Activated T-cell treated with anti-CD3 and anti-CD28 coated beads for 24 hours (primary cell): ENCODE data around the gene RPUSD1.
A peak's percentile ranks its signal among the peaks of the same experiment; 100 is the strongest.

Source experiments
- DNase-seq: peaks from one replicate; pipeline ENCODE4 v3.0.0-alpha.2; 2020; ENCODE audit warnings: low read depth

RPUSD1 gene

DNA sequence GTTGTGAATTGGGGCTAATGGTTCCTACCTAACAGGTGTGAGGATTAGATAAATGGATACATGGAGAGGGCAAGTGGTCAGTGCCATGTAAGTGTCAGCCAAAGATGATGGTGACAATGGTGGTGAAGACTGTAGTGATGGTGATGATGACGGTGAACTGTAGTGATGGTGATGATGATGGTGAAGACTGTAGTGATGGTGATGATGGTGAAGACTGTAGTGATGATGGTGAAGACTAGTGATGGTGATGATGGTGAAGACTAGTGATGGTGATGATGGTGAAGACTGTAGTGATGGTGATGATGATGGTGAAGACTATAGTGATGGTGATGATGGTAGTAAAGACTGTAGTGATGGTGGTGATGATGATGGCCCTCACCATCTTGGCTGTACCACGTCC is 30.4 kb upstream of the RPUSD1 start:
- DNase-seq, result no peak

DNA sequence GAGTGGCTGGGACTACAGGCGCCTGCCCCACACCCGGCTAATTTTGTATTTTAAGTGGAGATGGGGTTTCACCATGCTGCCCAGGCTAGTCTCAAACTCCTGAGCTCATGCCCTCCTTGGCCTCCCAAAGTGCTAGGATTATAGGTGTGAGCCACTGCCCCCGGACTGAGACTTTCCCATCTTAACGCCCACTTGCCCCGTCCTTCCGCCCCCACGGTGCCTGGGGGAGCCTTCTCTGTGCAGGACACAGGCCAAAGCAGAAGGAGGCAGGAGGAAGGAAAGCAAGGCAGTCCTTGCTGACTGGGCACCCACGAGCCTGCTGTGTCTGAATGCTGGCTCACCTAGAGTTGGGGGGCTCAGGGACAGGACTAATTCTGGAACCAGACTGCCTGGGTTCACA is 30.0 kb upstream of the RPUSD1 start:
- no peak for DNase-seq

DNA sequence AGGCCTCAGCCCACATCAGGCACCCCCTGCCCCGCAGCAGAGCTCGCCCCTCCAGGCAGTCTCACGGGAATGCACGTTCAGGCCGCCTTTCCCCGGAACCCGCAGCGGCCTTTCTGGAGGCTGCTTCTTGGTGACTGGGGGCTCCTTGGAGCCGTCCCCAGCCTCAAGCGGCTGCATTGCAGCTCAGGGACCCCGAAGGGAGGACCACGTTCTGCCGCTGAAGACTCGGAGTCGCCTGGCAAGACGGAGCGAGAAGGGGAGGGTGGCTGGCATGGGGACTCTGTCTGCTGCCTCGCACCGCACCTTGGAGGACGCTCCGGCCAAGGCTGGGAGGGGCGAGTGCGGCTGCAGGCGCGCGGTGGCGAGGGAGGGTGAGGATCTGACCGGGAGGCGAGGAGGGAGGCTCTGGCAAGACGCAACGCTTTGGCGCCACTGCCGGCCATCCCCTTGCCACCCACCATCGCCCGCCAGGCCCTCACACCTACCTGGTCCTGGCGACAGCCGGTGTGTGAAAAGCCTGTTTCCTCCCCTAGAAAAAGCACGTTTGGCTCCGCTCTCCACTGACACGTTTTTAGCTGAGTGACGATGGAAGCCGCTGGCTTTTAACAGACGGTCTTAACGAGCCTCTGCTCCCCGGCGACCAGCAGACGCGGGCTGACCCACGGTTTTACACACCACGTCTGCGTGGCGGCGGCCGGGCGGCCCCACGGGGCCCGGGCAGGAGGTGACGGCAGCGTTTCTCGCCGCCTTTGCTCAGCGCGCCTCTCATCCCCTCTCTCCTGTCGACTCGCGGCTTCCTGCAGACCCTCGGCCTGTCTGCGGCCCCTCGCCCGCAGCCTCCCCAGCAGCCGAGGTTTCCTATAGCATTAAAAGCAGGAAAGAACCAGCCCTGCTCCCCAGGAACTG is 29.1 kb upstream of the RPUSD1 start:
- no peak for DNase-seq

DNA sequence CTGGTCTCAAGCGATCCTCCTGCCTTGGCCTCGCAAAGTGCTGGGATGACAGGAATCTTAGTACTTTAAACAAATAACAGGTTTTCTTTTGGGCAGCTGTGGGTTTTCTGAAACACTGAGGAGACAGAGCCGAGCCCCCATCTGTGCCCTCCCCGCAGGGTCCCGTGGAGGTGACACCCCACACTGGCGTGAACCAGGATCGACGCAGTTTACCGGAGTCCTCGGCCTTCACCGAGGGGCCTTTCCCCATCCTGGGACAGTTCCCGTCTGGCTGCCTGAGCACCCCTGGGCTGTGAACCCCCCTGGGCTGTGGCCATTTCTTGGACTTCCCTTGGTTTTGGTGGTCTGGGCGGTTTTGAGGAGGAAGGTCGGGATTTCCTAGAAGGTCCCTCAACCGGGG is 27.7 kb upstream of the RPUSD1 start:
- DNase-seq, result no peak

DNA sequence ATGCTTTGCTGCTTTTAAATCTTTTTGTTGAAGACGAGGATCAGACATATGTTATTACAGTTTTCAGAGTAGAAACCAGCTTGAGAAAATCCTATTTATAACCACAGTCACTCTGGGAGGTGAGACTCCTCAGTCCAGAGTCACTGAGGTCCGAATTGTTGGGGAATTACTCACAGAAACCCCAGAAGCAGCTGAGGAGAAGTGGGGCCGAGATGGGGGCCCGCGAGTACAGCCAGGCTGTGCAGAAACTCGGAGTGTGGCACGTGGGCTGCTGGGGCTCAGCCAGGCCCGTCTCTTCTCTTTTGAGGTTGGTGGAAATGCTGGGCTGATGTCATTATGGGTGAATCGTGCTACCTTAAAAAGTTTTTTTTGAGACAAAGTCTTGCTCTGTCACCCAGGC is 26.8 kb upstream of the RPUSD1 start:
- no peak for DNase-seq

DNA sequence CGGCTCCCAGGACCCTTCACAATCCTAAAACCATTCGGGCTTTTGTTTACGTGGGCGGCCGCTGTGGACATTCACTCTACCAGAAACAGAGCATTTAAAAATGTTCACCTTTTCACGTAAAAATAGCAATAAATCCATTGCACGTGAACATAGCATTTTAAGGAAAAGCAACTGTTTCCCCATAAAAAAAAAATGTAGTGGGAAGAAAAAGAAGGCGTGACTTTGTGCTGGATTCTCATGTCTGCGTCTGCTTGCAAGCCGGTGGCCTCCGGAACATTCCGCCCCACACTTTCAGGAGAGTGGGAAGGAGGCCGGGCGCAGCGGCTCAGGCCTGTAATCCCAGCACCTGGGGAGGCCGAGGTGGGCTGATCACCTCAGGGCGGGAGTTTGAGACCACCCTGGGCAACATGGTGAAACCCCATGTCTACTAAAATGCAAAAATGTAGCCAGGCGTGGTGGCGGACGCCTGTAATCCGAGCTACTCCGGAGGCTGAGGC is 25.8 kb upstream of the RPUSD1 start:
- no peak for DNase-seq

DNA sequence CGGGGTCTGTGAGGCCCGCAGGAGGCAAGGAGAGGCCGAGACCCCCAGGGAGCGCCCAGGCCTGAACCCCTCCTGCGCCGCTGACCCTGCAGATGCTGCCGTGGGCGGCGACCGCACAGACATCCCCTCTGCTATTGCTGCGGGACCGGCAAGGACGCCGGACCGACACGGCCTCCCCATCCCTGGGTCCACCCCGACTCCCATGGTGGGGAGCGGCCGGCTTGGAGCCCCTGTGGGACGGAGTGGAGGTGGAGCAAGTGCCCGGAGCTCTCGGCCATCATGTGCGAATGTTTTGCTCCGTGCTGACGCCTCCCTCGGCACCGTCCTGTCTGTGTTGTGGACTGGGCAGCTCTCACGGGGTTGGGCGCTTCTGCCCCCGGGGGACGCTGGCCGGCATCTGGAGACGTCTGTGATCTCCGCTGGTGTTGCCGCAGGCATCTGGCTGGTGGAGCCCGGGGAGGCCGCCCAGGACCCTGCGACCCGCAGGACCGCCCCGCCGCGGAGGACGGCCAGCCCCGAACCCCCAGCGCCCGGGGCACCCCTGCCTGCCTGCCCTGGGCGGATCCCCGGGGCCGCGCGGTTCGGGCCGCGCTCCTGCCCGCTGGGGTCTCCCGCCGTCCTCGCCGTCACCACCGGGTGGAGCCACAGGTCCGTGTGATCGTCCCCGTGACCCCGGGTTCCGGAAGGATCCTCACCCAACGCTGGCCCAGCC is 25.2 kb upstream of the RPUSD1 start:
- peak; percentile 42 for DNase-seq

DNA sequence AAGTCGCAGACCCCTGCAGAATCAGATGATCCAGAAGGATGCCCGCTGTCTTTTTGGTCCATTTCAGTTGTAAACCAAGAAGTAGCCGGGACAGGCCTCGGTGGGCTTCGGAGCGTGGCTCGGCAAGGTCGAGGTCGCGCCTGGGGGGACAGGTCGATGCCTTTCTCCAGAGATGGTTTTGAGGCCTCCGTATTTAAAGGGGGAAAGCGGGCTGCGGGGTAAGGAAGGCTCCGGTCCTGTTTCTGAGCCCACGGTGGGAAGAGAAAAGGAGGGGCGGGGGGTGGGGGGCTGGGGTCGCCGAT is 19.9 kb upstream of the RPUSD1 start:
- DNase-seq, result no peak

DNA sequence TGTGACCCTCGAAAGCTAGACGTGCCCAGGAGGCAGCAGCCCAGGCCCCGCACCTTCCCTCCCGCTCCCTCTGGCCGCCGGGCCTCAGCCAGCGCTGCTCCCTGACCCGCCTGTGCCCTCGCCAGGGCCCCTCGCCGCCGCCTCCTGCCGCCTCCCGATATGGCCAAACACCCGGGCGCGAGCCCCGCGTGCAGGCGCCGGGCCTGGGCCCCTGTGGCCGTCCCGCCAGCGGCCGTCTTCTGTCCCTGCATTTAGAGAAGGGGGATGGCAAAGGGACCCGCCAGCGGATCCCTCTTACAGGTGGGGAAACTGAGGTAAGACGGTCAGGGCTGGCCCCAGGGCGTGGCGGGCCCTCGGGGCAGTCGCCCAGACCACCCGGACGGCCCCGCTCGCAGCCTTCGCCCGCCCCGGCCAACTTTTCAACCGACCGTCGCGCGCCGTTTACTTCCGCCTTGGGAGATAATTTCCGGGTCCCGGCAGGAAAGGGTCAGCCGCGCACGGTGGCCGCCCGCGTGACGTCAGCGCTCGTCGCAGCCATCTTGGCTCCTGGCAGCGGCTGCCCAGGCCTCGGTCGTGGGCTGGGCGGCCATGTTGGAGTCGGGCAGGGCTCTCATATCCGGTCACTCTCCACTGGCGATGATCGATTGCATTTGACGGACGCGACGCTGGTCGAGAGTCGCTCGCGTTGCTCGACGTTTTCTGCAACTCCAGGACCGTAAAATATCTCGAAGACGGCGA is 19.3 kb upstream of the RPUSD1 start:
- peak; percentile 81 for DNase-seq

DNA sequence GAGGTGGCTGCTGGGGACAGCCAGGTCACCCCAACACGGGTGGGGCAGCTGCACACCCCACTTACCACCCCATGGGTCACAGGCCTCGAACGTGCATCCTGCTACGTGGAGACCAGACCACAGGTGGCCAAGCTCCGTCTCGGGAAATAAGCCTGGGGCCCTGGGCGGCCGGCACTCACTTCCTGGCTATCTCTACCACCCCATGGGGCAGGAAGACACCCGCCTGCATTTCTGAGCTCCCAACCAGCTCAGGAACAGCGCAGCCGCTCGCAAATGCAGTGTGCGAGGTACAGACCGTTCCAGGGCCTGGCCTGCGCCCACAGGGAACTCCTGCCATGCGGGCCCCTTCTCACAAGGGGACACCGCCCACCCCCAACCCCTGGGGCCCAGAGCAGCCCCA is 17.3 kb upstream of the RPUSD1 start:
- no peak for DNase-seq

DNA sequence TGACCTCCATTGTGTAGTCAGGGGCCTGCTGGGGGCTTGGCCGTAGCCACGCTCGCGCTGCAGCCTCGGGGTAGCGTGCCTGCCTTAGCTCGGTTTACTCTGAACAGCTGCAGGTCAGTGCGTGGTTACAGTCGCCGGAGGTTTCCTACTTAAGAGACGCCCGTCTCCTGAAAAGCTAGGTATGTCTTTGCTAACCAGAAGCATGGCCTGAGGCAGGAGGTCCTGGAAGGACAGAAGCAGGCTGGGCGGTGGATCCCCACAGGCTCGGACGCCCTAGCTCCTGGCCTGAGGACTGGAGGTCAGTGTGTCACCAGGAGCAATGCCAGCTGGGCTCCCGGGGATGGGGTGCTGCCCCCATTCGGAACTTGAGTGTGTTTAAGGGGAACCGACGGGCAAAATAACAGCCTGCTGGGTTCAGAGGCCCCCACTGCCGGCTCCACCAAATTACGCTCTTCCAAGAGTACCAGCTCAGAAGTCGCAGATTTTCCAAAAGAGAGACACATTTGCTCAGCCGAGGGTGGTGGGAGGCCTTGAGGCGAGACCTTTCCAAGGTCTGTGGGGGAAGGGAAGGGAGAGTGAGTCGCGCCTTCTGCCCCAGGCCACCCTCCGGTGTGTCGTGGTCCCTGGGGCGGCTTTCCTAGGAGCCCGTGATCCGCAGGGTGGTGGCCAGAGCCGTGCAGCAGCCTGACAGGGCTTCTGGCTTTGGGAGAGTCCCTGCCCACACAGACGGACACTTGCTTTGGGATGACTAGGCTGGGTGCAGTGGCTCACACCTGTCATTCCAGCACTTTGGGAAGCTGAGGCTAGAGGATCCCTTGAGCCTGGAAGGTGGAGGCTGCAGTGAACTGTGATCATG is 16.2 kb upstream of the RPUSD1 start:
- DNase-seq, result no peak

DNA sequence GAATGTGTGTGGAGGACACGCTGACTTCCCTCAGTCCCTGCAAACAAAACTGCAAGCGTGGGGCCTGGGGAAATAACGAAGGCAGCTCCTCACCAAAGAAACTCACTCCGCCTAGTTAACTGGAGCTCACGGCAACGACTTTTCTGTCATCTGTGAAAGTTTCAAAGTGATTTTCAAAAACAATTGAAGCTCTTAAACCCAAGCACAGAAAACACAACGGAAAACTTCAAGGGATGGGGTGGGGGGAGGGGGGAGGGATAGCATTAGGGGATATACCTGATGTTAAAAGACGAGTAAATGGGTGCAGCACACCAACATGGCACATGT is 15.5 kb upstream of the RPUSD1 start:
- DNase-seq, result no peak

DNA sequence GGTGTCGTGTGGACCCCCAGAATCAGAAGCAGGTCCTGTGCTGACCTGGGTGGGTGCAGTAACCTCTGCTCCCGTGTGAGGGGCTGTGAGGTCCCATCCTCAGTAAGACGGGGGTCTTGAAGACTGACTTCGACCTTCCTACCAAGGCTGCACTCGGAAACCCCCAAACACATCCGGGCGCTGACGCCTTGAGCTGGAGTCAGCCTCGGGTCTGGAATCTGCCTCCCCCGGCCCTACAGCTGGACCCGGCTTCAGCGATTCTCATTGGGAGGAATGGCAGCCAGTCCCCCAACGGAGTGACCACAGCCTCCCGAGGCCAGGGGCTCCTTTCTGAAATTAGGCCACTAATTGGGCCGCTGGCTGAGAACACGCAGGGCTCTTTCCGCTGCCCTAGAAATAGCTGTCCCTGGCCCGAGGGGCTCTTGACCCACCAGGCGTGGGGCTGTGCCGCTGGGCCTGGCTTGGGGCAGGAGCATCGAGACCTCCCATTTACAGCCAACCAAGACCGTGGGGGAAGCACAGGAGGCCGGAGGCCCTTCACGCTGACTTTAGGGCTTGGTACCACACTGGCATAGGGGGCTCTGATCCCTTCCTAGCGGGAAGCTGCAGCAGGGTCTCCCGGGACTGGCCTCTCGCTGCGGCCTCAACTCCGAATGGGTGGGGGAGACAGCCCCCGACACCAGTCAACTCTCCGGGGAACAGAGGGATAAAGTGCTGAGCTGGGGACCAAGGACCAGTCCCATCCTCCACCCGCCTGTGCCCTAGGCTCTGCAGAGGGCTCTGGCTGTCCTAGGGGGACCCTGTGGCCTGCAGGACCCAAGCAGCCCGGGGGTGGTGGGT is 15.0 kb upstream of the RPUSD1 start:
- DNase-seq, result no peak

DNA sequence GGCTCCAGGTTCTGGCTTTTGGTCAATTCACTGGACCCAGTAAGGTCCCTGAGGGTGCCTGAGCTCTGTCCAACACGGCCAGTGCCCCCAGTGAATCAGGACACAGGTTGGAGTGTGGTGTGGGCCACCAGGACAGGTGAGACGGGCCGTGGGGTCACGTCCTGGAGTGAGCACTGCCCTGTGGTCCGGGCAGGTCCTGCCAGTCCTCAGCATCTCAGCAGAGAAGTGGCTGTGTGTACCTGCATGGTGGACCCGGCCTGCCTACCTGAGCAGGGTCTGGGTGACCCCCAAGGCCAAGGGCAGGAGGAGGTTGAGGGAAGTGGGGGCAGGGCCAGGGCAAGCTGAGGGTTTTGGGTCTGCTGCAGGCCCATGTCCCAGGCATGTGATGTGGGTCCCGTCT is 14.3 kb upstream of the RPUSD1 start:
- no peak for DNase-seq

DNA sequence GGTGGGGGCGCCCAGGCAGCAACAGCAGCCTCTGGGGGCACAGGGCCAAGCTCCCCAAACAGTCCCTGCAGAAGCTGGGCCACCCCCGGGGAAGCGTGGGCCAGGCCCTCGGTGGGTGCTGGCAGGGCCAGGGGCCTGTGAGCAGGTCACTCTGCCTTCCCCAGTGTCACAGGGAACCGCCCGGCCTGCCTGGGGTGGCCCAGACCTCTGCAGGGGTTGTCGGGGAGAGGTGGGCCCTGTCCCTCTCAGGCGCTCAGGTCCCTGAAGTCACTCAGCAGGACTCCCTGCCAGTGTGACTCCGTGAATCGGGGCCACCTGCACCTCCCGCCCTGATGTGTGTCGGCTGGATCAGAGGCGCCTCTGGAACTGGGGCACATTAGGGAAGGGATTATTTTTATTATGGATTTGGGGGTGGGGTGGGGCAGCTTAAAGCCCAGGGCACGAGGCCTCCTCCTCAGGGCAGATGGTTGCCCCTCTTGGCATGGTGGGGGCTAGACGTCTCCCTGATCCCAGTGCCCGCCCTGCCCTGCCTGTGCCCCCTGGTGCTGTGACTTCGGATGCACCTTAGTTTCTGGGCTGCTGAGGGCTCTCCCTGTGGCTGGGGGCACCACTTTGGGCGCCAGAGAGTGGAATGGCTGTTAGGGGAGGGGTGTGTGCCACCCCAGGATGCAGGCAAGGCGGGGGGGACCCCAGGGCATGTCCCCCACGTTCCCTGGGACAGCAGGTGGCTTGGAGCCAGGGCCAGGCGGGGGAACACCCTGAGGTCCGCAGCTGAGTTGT is 13.6 kb upstream of the RPUSD1 start:
- DNase-seq, result no peak

DNA sequence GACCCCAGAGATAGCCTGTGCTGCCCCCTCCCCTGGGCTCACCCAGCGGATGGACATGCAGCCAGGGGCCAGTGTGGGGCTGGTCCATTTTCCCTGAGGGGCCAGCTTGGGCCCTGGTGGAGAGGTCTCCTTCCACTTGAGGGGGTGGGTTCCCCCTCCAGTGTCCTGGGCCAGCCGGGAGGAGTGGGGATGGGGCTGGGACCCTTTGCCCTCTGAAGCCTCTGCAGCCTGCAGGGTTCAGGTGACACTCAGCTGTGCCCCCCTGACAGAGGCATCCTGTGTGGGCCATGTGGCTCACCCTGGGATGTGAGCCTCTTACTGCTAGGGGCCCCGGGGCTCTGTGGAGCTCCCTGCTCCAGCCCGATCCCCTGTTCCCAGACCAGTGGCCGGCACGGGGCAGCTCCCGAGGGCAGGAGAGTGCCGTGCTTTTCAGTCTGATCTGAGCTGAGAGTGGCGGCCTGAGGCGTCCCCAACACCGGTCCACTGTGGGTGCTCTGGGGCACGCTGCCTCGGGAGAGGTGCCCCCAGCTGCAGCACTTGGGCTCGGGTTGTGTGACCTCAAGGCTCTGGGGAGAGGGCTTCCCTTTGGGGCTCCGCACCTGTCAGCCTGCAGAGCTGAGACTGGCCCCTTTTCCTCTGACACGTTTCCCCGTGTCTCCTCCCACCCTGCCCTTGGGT is 12.8 kb upstream of the RPUSD1 start:
- no peak for DNase-seq

DNA sequence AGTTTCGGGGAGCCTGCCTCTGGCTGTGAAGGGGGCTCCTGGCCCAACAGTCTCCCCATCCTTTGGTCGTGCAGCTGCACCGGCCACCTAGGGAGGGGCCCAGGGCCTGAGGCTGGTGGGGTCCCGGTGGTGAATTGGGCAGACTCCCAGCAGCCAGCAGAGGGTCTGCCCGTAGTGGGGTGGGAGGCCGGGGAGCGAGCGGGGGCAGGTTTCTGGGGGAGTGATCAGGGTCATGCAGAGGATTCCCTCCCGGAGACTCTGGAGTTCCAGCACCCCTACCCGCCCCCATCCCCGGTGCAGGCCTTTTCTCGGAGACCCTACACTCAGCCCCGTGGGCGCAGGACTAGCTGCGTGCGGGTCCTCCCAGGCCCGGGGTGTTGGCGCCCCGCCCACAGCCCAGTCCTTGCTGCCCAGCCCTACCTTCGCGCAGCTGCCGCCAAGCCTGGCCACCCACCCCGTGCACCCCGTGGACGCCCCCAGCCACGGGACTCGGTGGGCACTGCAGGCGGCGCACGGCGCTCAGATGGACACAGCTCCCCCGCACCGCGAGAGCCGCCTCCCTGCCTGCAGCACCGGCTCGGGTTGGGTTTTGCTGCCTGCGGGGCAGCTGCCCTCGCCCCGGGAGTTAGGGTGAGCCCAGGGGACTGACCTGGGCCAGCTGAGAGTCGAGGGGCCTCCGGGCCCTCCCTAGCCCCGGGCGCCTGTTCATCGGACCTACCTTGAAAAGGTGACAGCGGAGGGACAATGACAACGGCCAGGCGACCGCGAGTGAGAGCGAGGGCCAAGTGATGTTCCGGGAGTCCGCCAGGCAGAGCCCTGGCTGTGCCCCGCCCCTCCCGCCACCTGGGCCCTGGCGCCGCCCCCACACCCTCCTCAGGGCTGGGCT is 12.0 kb upstream of the RPUSD1 start, which contains the start of gene GNG13:
Gene GNG13, minus strand, starts transcription at position 787 of the 886 bp plus-strand sequence. CDS start 1,657 bp downstream, outside the sequence.
- no peak for DNase-seq

DNA sequence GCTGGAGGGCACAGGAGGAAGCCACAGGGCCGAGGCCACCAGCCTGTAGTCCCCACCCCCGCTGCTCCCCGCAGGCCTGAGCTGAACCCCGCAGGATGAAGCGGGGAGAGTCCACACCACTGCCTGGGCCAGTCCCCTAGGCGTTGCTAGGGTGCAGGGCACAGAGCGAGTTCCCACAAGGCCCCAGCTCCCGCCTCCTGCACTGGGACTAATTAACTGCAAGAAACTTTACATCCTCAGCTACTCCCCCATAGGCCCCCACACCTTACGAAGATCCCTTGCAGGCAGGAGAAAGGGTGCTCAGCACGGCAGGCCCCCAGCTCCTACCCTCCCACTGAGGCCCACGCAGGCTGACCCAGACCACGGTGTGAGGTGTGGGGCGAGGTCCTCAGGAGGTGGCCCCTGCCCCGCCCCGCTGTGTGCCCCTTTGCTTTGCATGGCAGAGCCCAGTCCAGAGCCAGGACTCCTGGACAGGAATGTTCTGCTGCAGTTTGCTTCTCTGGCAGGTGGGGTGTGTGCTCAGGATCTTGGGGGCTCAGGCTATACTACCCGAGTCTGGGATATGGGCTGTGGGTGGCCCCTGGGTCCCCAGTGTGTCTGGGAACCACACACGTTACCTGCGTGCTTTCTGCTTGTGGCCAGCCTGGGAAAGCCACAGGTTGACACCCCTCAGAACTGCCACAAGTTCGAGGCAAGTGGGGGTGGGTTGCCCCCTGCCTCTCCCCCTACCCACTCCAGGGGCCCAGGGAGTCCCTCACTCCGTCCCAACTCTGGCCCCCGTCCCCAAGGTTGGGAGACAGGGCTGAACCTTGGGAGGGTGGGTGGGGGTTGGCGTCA is 11.1 kb upstream of the RPUSD1 start:
- DNase-seq, result no peak
